K562 (cell line): ENCODE data around the gene GRHPR. TPM values are rescaled to one million over a fixed set of nuclear protein-coding genes. Genes with fewer than 3 reads are reported as not detected.
A peak's percentile ranks its signal among the peaks of the same experiment; 100 is the strongest.

ENCODE experiments used
- ATAC-seq: fragments of 200-7000 bp; cut with Tn5 transposase; 3 replicates; pipeline ENCODE4 v1.9.1; 2020; ENCODE audit warnings: moderate library complexity
- BruUV-seq: library from RNA; stranded (reverse); fragments of 400-500 nt; replicated peaks from 2 replicates; lab custom pipeline; 2021; lab: Mats Ljungman, UMichigan
- CTCF ChIA-PET: fragments of 300-600 bp; formaldehyde crosslinking; extraction: SDS; loops from one replicate; lab custom pipeline; 2021; ENCODE audit warnings: low intra/inter-chr PET ratio; lab: Yijun Ruan, JAX
- POLR2A ChIA-PET: fragments of 300-600, 350-650 bp; sonication (Branson Sonifier 250); formaldehyde crosslinking; extraction: SDS; loops from one replicate; lab custom pipeline; 2021; ENCODE audit warnings: antibody characterized with exemption, inconsistent platforms; lab: Yijun Ruan, JAX
- DNase-seq, 4 experiments: peaks; one replicate each; pipeline versions ENCODE4 v3.0.0 to v3.0.0-alpha.2; 2011 to 2018; ENCODE audit warnings: low spot score in 3 of 4, mixed read lengths in 3 of 4; ENCODE audit errors: extremely low read depth in 1 of 4
- FAIRE-seq: peaks from 2 replicates; lab custom pipeline; 2011; peaks lifted over from hg19 to GRCh38; lab: Jason Lieb, UNC
- H2AFZ ChIP-seq: 2 replicates; pipeline ENCODE4 v1.6.0; 2011; ENCODE audit warnings: low read depth, low read length, control low read depth, inconsistent platforms
- H3K27ac ChIP-seq: fragments of 200-600 bp; 3 replicates; pipeline ENCODE4 v1.8.0; 2011; ENCODE audit warnings: low read depth, mild to moderate bottlenecking, control low read depth, inconsistent platforms, low read length, moderate library complexity, mixed read lengths; ENCODE audit errors: extremely low read depth
- H3K27me3 ChIP-seq, 2 experiments: fragments of 300-600 bp in 1 of 2; 2 replicates in 1 of 2; 3 replicates in 1 of 2; pipeline versions ENCODE4 v1.6.0 to v1.8.0; 2011; ENCODE audit warnings: inconsistent platforms in 2 of 2, low read length in 2 of 2, mild to moderate bottlenecking in 1 of 2, mixed read lengths in 1 of 2, moderate library complexity in 1 of 2; ENCODE audit not compliant: control insufficient read depth in 2 of 2, insufficient read depth in 2 of 2
- H3K36me3 ChIP-seq: fragments of 300-600 bp; 3 replicates; pipeline ENCODE4 v1.8.0; 2011; ENCODE audit warnings: mild to moderate bottlenecking, low read length, inconsistent platforms; ENCODE audit not compliant: control insufficient read depth, insufficient read depth
- H3K4me1 ChIP-seq, 2 experiments: fragments of 200-600 bp in 1 of 2; replicated peaks in 1 of 2; 2 replicates in 1 of 2; 3 replicates in 1 of 2; pipeline versions ENCODE4 v1.5.1 to v1.8.0; 2011; ENCODE audit warnings: inconsistent platforms in 2 of 2, low read length in 2 of 2, mild to moderate bottlenecking in 1 of 2, mixed read lengths in 1 of 2, moderate library complexity in 1 of 2; ENCODE audit not compliant: control insufficient read depth in 2 of 2, insufficient read depth in 2 of 2
- H3K4me2 ChIP-seq: 2 replicates; pipeline ENCODE4 v1.6.1; 2011; ENCODE audit warnings: low read length, control low read depth, inconsistent platforms, mixed read lengths; ENCODE audit not compliant: insufficient read depth
- H3K4me3 ChIP-seq: fragments of 200-600 bp; sonication (generic), shearing (Covaris generic); 2 replicates; pipeline ENCODE4 v1.5.1; 2016; ENCODE audit warnings: control low read depth, inconsistent platforms
- H3K79me2 ChIP-seq: fragments of 200-600 bp; 3 replicates; pipeline ENCODE4 v1.8.0; 2011; ENCODE audit warnings: low read length, inconsistent platforms; ENCODE audit not compliant: control insufficient read depth, insufficient read depth
- H3K9ac ChIP-seq, 2 experiments: 2 replicates each; pipeline versions ENCODE4 v1.6.0 to v1.6.1; 2011; ENCODE audit warnings: low read depth in 2 of 2, low read length in 2 of 2, control low read depth in 1 of 2, inconsistent platforms in 1 of 2, mild to moderate bottlenecking in 1 of 2, mixed read lengths in 1 of 2; ENCODE audit not compliant: insufficient read depth in 1 of 2
- H3K9me1 ChIP-seq: one replicate; pipeline ENCODE4 v1.6.0; 2011; ENCODE audit warnings: inconsistent platforms, mild to moderate bottlenecking, low read length, moderate library complexity; ENCODE audit not compliant: control insufficient read depth, insufficient read depth
- H3K9me3 ChIP-seq: replicated peaks from 2 replicates; pipeline ENCODE4 v1.5.1; 2011; ENCODE audit warnings: low read depth, low read length, inconsistent platforms; ENCODE audit not compliant: control insufficient read depth, insufficient read depth
- H4K20me1 ChIP-seq: replicated peaks from 2 replicates; pipeline ENCODE4 v1.6.1; 2011; ENCODE audit warnings: low read length, inconsistent platforms, mixed read lengths; ENCODE audit not compliant: control insufficient read depth, insufficient read depth
- HOMEZ ChIP-seq: fragments of 250-450 bp; sonication (Bioruptor Pico); IDR thresholded peaks from 2 replicates; pipeline ENCODE4 v1.4.0; 2020; ENCODE audit warnings: mild to moderate bottlenecking, moderate library complexity
- WGBS: fragments of 100-300 bp; shearing (Covaris generic); methylation state at CpG from one replicate; pipeline ENCODE4 v1.1.6; 2016; ENCODE audit warnings: low coverage, mixed read lengths; ENCODE audit not compliant: insufficient coverage; ENCODE audit errors: missing lambda C conversion rate; 5-methylcytosine and 5-hydroxymethylcytosine counted together
- in situ Hi-C: fragments of 300-500 bp; cut with MboI; formaldehyde crosslinking; loops from 4 replicates; pipeline ENCODE4 v1.15.0; 2018; ENCODE audit warnings: inconsistent platforms, mixed read lengths
- intact Hi-C: fragments of 100-400 bp; cut with micrococcal nuclease; formaldehyde crosslinking; loops from 2 replicates; pipeline ENCODE4 v1.14.2; 2022
- polyA plus RNA-seq, 8 experiments: library from polyadenylated mRNA; depleted of rRNA in 4 of 8; stranded (reverse) in 5 of 8; unstranded in 3 of 8; fragments of >200 nt; fragmentation: Nextera tagmentation in 2 of 8; fragmentation: Illumina TruSeq in 1 of 8; extraction: Ambion mirVana in 2 of 8; extraction: Trizol in 1 of 8; gene quantifications; 2 replicates each; pipeline versions ENCODE4 v1.2.1 to v1.2.3, GENCODE V29; 2011 to 2014; ENCODE audit warnings: inconsistent platforms in 1 of 8, missing spikeins in 1 of 8
- total RNA-seq, 7 experiments: library from RNA; depleted of rRNA in 6 of 7; stranded (reverse); fragments of >200 nt in 6 of 7; fragmentation: Illumina TruSeq in 2 of 7; extraction: Trizol in 2 of 7; gene quantifications; 2 replicates each; pipeline versions ENCODE4 v1.2.1 to v1.2.3, GENCODE V29; 2011 to 2021; ENCODE audit warnings: low replicate concordance in 1 of 7
- TF ChIP-seq, protein P1 (sequence below): fragments of 450-650 bp; IDR thresholded peaks from 2 replicates; pipeline ENCODE4 v1.6.1; 2017; ENCODE audit warnings: antibody characterized with exemption, mild to moderate bottlenecking
- TF ChIP-seq, protein P2 (sequence below): fragments of 450-650 bp; IDR thresholded peaks from 2 replicates; pipeline ENCODE4 v1.6.1; 2016; ENCODE audit warnings: antibody characterized with exemption

GRHPR gene
- total and polyA plus RNA-seq, 9 of the 15 experiments (the other 6 are each of a cell fraction or from before 2014, with no cell fraction given), result 38.9 to 144 (median 120) TPM

DNA sequence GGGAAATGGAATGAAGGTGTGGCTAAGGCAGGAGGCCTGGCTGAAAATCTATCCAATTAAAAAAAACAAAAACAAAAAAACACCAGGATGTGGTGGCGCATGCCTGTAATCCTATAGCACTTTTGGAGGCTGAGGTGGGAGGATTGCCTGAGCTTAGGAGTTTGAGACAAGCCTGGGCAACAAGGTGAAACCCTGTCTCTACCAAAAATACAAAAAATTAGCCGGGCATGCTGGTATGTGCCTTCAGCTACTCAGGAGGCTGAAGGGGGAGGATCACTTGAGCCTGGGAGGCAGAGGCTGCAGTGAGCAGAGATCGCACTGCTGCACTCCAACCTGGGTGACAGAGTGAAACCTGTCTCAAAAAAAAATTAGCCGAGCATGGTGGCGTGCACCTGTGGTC is 21.1 kb downstream of the GRHPR start (continued):
- TF ChIP-seq, protein P1, sequence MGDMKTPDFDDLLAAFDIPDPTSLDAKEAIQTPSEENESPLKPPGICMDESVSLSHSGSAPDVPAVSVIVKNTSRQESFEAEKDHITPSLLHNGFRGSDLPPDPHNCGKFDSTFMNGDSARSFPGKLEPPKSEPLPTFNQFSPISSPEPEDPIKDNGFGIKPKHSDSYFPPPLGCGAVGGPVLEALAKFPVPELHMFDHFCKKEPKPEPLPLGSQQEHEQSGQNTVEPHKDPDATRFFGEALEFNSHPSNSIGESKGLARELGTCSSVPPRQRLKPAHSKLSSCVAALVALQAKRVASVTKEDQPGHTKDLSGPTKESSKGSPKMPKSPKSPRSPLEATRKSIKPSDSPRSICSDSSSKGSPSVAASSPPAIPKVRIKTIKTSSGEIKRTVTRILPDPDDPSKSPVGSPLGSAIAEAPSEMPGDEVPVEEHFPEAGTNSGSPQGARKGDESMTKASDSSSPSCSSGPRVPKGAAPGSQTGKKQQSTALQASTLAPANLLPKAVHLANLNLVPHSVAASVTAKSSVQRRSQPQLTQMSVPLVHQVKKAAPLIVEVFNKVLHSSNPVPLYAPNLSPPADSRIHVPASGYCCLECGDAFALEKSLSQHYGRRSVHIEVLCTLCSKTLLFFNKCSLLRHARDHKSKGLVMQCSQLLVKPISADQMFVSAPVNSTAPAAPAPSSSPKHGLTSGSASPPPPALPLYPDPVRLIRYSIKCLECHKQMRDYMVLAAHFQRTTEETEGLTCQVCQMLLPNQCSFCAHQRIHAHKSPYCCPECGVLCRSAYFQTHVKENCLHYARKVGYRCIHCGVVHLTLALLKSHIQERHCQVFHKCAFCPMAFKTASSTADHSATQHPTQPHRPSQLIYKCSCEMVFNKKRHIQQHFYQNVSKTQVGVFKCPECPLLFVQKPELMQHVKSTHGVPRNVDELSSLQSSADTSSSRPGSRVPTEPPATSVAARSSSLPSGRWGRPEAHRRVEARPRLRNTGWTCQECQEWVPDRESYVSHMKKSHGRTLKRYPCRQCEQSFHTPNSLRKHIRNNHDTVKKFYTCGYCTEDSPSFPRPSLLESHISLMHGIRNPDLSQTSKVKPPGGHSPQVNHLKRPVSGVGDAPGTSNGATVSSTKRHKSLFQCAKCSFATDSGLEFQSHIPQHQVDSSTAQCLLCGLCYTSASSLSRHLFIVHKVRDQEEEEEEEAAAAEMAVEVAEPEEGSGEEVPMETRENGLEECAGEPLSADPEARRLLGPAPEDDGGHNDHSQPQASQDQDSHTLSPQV, result no peak
- no peak for TF ChIP-seq HOMEZ (CRISPR knock-in tag)

GRCh38 chr9:37444890-37445289 is 22.4 kb downstream of the GRHPR start:
- POLR2A ChIA-PET, result interaction anchor here (0.8 to 1.7 kb wide), 4 partner anchors 8 to 12 kb away, joined by 4 read pairs; no protein-coding TSS in a partner anchor
- Histone ChIP-seq H3K79me2 (peaks cover 44% of the 10 kb centered on the region), H3K9me3 (no peaks in the 10 kb centered on the region), H2AFZ (no peak overlapping the region), H3K27ac (no peak overlapping the region), H3K27me3 (no peaks in the 10 kb centered on the region), H3K9ac (no peak overlapping the region), H4K20me1 (peaks cover 11% of the 10 kb centered on the region; the same call in 1 of the 2 replicates), H3K9me1 (no peaks in the 10 kb centered on the region), H3K4me3 (no peak overlapping the region), H3K36me3 (peaks cover 59% of the 10 kb centered on the region), H3K4me1 (no peaks in the 10 kb centered on the region), H3K4me2 (no peak overlapping the region)
- BruUV-seq, result no TSS peak
- TF ChIP-seq, protein P2, sequence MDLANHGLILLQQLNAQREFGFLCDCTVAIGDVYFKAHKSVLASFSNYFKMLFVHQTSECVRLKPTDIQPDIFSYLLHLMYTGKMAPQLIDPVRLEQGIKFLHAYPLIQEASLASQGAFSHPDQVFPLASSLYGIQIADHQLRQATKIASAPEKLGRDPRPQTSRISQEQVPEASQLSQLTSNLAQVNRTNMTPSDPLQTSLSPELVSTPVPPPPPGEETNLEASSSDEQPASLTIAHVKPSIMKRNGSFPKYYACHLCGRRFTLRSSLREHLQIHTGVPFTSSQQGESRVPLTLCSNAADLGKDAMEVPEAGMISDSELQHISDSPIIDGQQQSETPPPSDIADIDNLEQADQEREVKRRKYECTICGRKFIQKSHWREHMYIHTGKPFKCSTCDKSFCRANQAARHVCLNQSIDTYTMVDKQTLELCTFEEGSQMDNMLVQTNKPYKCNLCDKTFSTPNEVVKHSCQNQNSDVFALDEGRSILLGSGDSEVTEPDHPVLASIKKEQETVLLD, result no peak
- WGBS, result 62% methylated on average over 2 of the region's 2 CpGs
- FAIRE-seq (no peak), ATAC-seq (no peak), DNase-seq (peak in 1 of 4 experiments; percentile 27)
- intact Hi-C loops (no loop called here), in situ Hi-C loops (no loop called here)
- CTCF ChIA-PET, result no interaction called here
